Tibial artery (tissue), 4 donors: ENCODE data around the gene TOR4A.

Experiments used
- DNase-seq, 2 donors: peaks; one replicate each; pipeline ENCODE4 v3.0.0-alpha.2; 2019
- H3K27ac ChIP-seq, 2 donors: fragments of 200-600 bp; sonication (generic) in 1 of 2; 1 replicate in 1 of 2; 2 replicates in 1 of 2; pipeline ENCODE4 v1.5.1; 2018 to 2019; ENCODE audit warnings: mild to moderate bottlenecking in 1 of 2
- H3K27me3 ChIP-seq, 2 donors: fragments of 200-600 bp; sonication (generic) in 1 of 2; one replicate each; pipeline versions ENCODE4 v1.5.1 to v1.6.0; 2016 to 2019
- H3K36me3 ChIP-seq, 3 donors: fragments of 200-600 bp; sonication (generic) in 2 of 3; one replicate each; pipeline ENCODE4 v1.5.1; 2016 to 2019; ENCODE audit warnings: mild to moderate bottlenecking in 2 of 3
- H3K4me1 ChIP-seq, 4 donors: fragments of 200-600 bp; sonication (generic) in 2 of 4; 1 replicate in 3 of 4; 2 replicates in 1 of 4; pipeline ENCODE4 v1.5.1; 2016 to 2019
- H3K4me3 ChIP-seq, 2 donors: fragments of 200-600 bp; sonication (generic) in 1 of 2; 1 replicate in 1 of 2; 2 replicates in 1 of 2; pipeline ENCODE4 v1.5.1; 2018 to 2019; ENCODE audit warnings: mild to moderate bottlenecking in 2 of 2
- H3K9me3 ChIP-seq, 3 donors: fragments of 200-600 bp; sonication (generic) in 1 of 3; one replicate each; pipeline ENCODE4 v1.5.1; 2016 to 2019
- intact Hi-C: fragments of 100-400 bp; cut with DNase I; formaldehyde crosslinking; loops from one replicate; pipeline ENCODE4 v1.15.0; 2023; ENCODE audit warnings: low total_unique reads
- TF ChIP-seq, protein P1 (sequence below), 2 experiments: fragments of 200-600 bp in 1 of 2; fragments of 450-650 bp in 1 of 2; IDR thresholded peaks; one replicate each; pipeline ENCODE4 v1.5.1; 2017 to 2019; ENCODE audit warnings: antibody characterized with exemption in 2 of 2, mild to moderate bottlenecking in 1 of 2, moderate library complexity in 1 of 2

The TOR4A gene

DNA sequence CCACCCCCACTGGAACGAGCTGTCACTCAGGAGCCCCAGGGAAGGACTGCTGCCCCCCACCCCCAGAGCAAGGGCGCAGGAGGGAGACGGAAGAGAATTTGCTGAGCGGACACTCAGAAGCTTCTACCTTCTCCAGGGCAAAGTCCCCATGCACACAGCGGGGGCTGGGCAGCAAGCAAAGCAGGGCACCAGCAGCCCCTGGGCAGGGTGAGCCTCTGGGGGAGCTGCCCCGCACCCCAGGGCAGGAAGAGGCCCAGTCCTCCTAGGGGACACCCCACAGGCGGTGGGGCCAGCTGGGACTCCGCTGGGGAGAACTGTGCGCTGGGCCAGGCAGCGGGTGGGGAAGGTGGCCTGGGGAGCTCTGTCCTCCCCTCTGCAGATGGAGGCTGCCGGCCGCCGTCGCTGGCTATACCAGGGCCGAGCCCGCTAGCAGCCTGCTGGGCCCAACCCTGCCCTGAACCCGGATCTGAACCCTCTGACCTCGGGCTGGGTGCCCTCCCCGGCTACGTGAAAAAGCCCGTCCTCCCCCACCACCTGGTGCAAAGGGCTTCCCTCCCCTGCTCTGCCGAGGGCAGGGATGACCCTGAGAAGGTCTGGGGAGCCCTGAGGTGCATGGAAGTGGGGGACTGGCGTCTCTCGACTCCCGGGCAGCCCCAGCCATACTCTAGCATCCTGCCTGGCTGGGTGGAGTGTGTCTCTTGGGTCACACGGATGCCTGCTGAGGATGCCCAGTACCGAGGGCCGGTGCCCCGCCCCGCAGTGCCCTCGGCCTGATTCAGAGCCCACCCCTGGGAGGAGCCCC, 47.4 kb upstream of the TOR4A start:
- H3K4me1 ChIP-seq = peaks cover 0 to 26% (median 3%) of the 10 kb centered on the region in 4 donors
- TF ChIP-seq, protein P1, sequence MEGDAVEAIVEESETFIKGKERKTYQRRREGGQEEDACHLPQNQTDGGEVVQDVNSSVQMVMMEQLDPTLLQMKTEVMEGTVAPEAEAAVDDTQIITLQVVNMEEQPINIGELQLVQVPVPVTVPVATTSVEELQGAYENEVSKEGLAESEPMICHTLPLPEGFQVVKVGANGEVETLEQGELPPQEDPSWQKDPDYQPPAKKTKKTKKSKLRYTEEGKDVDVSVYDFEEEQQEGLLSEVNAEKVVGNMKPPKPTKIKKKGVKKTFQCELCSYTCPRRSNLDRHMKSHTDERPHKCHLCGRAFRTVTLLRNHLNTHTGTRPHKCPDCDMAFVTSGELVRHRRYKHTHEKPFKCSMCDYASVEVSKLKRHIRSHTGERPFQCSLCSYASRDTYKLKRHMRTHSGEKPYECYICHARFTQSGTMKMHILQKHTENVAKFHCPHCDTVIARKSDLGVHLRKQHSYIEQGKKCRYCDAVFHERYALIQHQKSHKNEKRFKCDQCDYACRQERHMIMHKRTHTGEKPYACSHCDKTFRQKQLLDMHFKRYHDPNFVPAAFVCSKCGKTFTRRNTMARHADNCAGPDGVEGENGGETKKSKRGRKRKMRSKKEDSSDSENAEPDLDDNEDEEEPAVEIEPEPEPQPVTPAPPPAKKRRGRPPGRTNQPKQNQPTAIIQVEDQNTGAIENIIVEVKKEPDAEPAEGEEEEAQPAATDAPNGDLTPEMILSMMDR (IDR thresholded peaks at IDR 0.05) = no peak
- H3K27me3 ChIP-seq = peaks cover 0 to 79% of the 10 kb centered on the region in 2 donors
- DNase-seq = no peak
- no peaks in the 10 kb centered on the region for H3K36me3 ChIP-seq
- no peak overlapping the region for H3K4me3 ChIP-seq
- intact Hi-C loops = loop anchor here (2.0 kb wide), 1 partner anchor 107 kb away; no protein-coding TSS in a partner anchor
- no peaks in the 10 kb centered on the region for H3K9me3 ChIP-seq
- H3K27ac ChIP-seq = no peak overlapping the region

DNA sequence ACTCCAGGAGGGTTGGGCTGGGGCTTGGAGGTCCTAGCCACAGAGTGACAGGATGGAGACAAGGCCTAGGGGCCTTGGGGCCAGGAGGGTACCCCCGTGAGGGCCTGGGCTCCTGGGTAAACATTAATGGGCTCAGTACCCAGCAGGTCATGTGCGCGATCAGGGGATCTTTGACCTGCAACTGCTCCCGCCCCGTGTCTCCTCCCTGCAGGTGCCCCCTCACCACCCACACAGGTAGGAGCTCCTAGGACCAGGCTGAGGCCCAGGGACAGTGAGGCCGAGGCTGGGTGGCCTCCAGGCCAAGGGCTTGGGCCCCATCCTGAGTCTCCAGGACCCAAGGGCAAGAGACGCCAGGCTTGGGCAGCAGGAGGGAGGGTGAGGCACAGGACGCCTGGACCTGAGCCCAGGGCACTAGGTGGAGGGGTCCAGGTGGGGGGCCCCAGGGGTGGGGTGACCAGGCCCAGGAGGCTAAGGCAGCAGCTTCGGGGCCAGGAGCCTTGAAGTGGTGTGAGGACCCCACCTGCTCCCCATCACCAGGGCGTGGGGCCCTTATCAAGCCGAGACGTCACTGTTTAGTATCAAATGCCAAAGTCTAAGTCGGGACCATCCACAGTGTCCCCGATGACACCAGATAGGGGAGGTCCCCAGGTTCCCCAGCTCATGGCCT, 46.7 kb upstream of the TOR4A start, which contains the start of gene SLC34A3:
Gene SLC34A3, plus strand, starts transcription at position 197 of the 667 bp plus-strand sequence. CDS start 802 bp downstream, outside the sequence.
- no peak for DNase-seq

DNA sequence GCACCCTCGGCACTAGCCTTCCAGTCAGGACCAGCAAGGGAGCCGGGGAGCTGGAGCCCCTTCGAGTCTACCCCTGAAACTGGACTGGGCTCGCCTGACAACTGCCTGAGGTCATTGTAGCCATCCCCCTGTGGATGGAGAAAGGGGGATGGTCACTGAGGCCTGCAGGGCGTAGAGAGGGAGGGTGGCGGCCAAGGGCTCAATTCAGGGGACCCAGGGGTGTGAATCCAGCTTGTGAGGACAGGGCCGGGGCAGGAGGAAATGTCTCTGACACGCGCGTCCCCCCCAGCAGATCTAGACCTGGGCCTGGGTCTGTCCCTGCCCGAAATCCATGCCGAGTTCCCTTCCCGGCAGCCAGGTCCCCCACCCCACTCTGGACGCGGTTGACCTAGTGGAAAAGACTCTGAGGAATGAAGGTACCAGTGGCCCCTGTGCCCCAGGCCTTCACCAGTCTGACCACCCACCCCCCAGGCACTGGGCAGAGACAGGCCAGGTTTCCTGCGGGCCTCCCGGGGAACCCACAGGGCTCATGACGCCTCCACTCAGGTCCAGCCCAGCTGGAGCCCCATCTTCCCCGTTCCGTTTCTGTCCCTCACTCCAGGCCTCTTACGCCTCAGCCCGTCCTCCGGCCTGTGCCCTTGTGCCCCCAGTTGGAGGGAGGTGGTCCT, 46.0 kb upstream of the TOR4A start:
- H3K27me3 ChIP-seq = peaks cover 0 to 91% of the 10 kb centered on the region in 2 donors
- no peak overlapping the region for H3K4me3 ChIP-seq
- peaks cover 0 to 31% (median 9%) of the 10 kb centered on the region in 4 donors for H3K4me1 ChIP-seq
- intact Hi-C loops = loop anchor here (2.0 kb wide), 1 partner anchor 109 kb away; no protein-coding TSS in a partner anchor
- H3K9me3 ChIP-seq = no peaks in the 10 kb centered on the region
- H3K36me3 ChIP-seq = no peaks in the 10 kb centered on the region
- H3K27ac ChIP-seq = no peak overlapping the region
- no peak for DNase-seq
- TF ChIP-seq, protein P1 (IDR thresholded peaks at IDR 0.05) = no peak

More for the DNA sequence above, 46.7 kb upstream of the TOR4A start, which contains the start of gene SLC34A3:
- no peak within 1 kb of the TSS for H3K27ac ChIP-seq
- H3K4me3 ChIP-seq = no peak within 1 kb of the TSS
- no peaks in the 10 kb centered on the region for H3K36me3 ChIP-seq
- intact Hi-C loops = loop anchor here (2.0 kb wide), 1 partner anchor 108 kb away; no protein-coding TSS in a partner anchor
- TF ChIP-seq, protein P1 (IDR thresholded peaks at IDR 0.05) = no peak
- peaks cover 0 to 24% (median 3%) of the 10 kb centered on the region in 4 donors for H3K4me1 ChIP-seq
- H3K27me3 ChIP-seq = peaks cover 0 to 86% of the 10 kb centered on the region in 2 donors
- H3K9me3 ChIP-seq = no peaks in the 10 kb centered on the region

DNA sequence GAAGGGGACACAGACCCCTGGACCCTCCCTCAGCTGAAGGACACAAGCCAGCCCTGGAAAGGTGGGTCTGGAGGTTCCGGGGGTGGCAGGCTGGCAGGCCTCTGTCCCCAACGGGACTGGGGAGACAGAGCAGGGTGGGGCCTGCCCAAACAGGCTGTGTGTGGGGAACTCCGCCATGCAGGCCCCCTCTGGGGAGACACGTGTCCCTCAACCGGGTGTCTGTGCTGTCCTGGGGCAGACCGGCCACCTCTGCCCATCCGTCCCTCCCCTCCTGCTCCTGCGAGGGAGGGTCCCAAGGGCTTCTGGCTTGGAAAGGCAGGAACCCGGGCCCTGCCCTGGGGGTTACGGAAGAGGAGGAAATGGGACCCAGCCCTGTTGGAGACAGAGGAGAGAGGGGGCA, 45.4 kb upstream of the TOR4A start:
- TF ChIP-seq, protein P1 (IDR thresholded peaks at IDR 0.05) = no peak
- DNase-seq = no peak
- no peak overlapping the region for H3K4me3 ChIP-seq
- intact Hi-C loops = no loop called here
- H3K27ac ChIP-seq = no peak overlapping the region
- H3K9me3 ChIP-seq = no peaks in the 10 kb centered on the region
- H3K36me3 ChIP-seq = no peaks in the 10 kb centered on the region
- H3K4me1 ChIP-seq = peaks cover 0 to 32% (median 13%) of the 10 kb centered on the region in 4 donors
- peaks cover 0 to 87% of the 10 kb centered on the region in 2 donors for H3K27me3 ChIP-seq

DNA sequence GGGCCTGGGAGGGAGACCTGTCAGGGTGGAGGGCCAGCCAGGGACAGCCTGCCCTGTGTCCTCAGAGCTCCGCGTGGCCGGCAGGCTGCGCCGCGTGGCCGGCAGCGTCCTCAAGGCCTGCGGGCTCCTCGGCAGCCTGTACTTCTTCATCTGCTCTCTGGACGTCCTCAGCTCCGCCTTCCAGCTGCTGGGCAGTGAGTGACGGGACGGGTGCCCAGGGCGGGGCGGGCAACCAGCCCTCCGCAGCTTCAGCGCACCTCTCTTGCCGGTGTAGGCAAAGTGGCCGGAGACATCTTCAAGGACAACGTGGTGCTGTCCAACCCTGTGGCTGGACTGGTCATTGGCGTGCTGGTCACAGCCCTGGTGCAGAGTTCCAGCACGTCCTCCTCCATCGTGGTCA, 45.0 kb upstream of the TOR4A start:
- DNase-seq = no peak
- TF ChIP-seq, protein P1 (IDR thresholded peaks at IDR 0.05) = no peak
- Histone ChIP-seq H3K27ac (no peak overlapping the region), H3K4me3 (no peak overlapping the region), H3K9me3 (no peaks in the 10 kb centered on the region), H3K27me3 (peaks cover 0 to 85% of the 10 kb centered on the region in 2 donors), H3K4me1 (peaks cover 0 to 32% (median 11%) of the 10 kb centered on the region in 4 donors), H3K36me3 (no peaks in the 10 kb centered on the region)
- intact Hi-C loops = no loop called here
